ENCODE data around the gene DLGAP4.

Gene DLGAP4

DNA sequence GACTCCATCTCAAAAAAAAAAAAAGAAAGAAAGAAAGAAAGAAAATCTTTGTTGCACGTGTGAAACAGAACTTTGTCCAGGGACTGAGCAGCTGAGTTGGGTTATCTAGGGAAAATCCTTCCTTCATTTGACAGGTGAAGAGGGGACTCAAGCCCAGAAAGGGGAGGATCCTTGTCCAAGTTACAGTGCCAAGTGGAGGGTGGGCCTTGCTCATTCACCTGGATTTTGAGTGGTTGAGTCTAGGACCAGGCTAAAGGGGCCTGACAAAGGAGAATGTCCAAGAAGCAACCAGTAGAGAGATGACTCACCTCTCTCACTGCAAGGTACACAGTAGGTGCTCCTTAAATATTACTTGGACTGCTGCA, 269.9 kb downstream of the DLGAP4 start:
- peaks cover 14% of the 10 kb centered on the region for H3K4me1 ChIP-seq (ENCODE audit: control insufficient read depth, insufficient read depth, low read length)
- H3K9me3 ChIP-seq (ENCODE audit: control insufficient read depth, low read length) = no peaks in the 10 kb centered on the region
- H3K4me3 ChIP-seq (ENCODE audit: insufficient read depth, low read depth, low read length) = no peak overlapping the region
- no peak overlapping the region for H3K27ac ChIP-seq (ENCODE audit: insufficient read depth, low read depth, low read length, poor library complexity, severe bottlenecking)
- peaks cover 3% of the 10 kb centered on the region for H3K27me3 ChIP-seq (ENCODE audit: control insufficient read depth, insufficient read depth, low read length, poor library complexity, severe bottlenecking)
- 89 to 90% methylated on average over 1 of the region's 1 CpG for WGBS, 2 experiments
- peaks cover 21% of the 10 kb centered on the region for H3K36me3 ChIP-seq (ENCODE audit: control insufficient read depth, insufficient read depth, low read length)
